HG03469 (cell line): ENCODE measurements around the gene EPHA3.

ENCODE experiments used
- ATAC-seq: cut with Tn5 transposase; IDR thresholded peaks from one replicate; pipeline ENCODE4 v1.9.1; 2021; ENCODE audit warnings: mild to moderate bottlenecking, moderate library complexity, moderate number of reproducible peaks; ENCODE audit not compliant: unreplicated experiment

The EPHA3 gene

DNA sequence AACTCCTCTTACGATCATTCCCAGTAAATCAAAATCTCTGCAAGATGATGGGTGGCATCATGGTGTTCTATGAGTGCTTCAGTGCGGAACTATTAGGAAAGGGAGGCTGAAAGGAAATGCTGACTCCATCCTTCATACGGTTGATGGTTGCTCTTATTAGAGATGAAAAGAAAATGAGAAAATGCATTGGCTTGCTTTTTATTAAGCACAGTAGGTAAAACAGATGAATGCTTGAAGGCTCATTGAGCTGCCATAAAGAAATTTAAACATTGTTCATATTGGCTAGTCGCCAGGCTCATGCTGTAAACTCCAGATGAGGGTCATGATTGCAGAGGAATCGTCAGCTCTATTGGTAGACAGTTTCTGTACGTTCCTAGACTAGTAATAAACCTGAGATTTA is 115.8 kb downstream of the EPHA3 start:
- ATAC-seq = no peak

DNA sequence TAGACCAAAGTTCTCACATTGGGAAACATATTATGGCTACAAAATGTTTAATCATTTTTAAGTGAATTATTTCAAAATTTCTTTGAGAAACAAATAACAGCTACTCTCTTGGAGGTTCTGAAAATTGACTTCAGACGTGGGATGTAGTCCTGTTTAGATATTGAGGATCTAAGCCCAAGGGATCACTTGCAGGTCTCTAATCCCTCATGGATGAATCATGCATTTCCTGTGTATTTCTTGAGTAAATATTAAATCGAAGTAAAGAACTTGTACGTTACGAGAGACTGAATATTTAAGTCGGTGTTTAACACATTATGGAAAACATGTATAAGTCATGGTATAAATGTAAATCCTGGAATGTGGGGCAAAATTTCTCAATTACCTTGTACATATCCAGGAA is 119.8 kb downstream of the EPHA3 start:
- ATAC-seq = no peak

DNA sequence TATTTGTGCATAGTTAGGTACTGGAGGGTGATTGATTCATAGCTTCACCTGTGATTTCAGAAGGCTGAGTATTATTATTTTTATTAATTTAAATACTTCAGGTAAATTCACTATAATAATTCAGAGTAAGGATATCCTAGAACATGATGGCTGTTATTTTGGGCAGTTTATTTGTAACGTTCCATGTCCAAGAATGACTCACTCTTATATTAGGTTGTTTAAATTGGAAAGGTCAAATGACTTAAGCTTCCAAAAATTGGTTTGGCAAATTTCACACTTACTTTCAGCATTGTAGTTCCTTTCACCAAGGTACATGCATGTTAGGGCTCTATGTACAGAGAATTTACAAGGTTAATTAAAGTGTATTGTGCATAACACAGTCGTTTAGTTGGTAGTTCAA is 120.2 kb downstream of the EPHA3 start:
- no peak for ATAC-seq

DNA sequence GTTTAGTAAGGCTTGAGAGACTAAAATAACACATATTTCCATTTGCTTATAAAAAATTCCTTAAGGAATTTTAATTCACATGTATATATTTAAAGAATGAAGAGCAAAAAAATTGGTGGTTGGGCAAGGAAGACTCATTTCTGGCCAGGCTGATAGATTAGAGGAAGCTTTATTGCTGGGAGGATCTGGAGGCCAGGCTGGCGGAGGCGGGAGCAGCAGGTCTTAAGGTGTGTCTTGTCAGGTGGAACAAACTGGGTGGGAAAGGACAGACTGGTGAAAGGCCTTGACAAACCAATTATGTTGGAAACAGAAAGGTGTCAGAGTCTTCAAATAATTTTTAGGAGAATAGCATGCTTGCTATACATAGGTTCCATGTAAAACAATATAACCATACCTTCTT is 124.7 kb downstream of the EPHA3 start:
- no peak for ATAC-seq

DNA sequence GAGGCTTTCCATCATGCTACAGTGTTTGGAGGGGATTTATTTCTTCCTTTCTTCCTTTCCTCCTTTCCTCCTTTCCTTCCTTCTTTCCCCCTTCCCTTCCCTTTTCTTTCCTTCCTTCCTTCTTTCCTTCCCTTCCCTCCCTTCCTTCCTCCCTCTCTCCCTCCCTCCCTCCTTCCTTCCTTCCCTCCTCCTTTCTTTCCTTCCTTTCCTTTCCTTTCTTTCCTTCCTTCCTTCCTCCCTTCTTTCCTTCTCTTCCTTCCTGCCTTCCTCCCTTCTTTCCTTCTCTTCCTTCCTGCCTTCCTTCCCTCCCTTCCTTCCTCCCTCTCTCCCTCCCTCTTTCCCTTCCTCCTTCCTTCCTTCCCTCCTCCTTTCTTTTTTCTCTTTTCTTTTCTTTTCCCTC is 127.2 kb downstream of the EPHA3 start:
- no peak for ATAC-seq

DNA sequence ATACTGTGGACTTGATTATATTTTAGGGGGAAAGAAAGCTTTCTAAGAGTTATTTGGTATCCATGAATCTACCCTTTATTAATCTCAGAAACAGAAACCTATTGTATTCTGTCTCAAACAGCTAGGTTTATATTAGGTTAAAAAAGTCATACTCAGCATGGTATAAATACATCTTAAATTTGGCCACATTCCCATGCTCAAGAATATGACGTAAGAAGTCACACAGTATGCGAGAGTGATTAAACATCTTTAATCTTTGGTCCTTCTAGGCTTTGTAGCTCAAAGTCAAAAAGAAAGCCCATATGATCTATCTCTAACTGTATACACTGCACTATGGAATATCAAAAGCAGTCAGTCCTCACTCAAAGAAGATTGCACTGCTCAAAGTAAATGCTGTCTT is 131.4 kb downstream of the EPHA3 start:
- ATAC-seq = no peak

DNA sequence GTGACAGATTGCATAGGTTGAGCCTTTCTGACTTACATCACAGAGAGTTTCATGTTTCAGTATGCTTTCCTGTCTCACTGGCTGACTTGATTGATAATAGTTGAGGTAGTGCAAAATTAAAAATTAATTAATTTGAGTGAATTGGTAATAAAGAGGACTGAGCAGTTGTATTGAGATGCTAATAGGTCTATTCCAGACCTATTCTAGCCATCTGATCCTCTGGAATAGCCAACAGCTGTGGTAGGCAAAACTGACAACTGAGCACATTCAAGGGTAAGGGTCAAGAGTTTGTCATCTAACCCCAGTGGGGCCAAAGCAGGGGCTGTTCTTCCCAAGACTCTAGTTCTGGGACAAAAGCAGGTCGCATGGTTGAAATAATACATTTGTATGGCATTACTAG is 132.4 kb downstream of the EPHA3 start:
- ATAC-seq = no peak

DNA sequence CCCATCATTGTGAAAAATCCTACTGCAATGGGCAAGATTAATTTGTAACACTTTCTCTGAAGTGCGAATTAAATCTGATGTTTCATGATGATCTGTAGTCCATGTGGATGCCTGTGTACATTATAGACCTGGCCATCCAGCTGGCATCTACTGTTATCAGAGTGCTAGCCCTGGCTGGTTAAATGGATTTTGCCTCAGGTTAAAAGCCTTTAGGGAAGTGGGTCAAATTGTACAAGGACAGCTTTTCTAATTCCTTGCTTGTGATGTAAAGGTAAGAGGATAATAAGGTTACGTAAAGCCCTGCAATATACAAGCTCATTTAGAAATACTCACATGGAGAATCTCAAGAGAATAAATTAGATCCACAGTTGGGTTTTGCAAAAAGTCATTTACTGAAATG is 138.2 kb downstream of the EPHA3 start:
- no peak for ATAC-seq

DNA sequence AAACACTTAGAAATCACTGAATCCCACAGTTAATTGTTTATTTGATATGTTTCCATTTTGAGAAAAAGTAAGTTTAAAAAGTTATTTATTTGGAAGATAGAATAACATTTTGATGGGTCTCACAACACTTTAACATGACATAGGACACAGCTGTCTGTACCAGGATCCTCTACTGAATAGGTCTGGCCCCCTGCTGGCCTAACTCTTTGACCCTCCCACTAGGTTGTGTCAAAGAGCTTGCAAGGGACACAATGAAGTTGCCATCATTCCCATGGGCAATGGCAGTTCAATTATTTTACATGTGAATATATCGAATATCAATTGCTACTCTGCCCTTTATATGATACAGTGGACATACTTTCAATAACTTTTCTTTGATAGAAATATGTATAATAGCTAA is 138.9 kb downstream of the EPHA3 start:
- no peak for ATAC-seq

DNA sequence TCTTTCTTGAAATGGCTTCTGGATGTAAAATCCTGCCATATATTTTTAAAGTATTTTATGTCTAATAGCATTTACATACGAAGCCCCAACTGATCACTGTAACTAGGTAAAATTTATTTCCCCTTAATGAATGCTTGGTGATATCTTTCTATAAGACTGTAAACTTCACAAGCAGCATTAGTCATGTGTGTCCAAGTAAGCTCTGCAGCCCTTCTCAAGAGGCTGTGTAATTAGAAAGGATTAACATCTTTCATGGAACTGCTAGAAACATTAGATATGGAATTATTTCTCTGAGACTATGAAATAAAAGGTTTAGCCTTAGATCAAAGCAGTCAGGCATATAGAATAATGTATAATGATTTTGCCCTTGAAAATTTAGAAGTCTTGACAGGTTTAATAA is 143.3 kb downstream of the EPHA3 start:
- ATAC-seq = no peak

DNA sequence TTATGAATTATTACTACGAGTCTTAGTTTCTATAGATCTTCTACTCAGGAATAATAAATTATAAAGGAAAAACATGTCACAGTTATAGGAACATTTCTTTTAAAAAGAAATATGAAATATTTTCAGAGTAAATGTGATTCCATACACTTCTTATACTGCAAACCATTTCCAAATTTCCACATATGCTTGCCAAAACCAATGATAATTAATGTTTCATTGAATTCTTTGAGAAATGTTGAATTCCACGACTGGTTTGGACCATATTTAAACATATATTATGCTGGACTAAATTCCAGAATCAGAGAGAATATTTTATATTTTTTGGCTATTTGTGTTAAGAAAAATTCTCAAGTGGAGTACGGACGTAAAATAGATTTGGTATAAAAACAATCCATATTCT is 144.6 kb downstream of the EPHA3 start:
- no peak for ATAC-seq

DNA sequence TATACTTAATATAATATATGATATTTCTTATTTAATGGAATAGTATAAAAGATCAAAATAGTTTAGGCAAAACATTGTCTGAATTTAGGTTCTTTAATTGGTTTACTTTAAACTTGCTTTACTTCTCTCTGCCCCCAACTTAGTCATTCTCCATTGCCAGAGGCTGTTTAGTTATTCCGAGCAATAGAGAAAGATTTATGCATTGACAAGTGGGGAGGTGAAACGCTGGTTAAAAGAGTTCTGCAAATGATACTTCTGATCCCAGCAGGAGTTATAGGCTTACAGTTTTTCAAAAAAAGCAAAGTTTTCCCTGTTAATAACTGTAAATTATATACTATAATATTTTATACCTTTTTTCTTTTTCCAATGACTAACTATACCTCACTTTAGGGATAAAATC is 145.4 kb downstream of the EPHA3 start:
- ATAC-seq = no peak

DNA sequence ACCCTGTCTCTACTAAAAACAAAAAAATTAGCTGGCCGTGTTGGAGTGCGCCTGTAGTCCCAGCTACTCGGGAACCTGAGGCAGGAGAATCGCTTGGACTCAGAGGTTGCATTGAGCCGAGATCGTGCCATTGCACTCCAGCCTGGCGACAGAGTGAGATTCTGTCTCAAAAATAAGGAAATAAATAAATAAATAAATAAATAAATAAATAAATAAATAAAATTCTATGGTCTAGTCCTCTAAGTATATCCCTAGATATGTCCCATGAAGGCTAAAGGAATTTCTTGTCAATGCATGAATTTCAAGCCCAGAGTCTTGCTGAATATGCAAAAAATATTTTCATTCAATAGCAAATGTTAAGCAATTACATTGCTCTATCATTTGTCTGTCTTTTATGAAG is 149.0 kb downstream of the EPHA3 start:
- ATAC-seq = no peak

DNA sequence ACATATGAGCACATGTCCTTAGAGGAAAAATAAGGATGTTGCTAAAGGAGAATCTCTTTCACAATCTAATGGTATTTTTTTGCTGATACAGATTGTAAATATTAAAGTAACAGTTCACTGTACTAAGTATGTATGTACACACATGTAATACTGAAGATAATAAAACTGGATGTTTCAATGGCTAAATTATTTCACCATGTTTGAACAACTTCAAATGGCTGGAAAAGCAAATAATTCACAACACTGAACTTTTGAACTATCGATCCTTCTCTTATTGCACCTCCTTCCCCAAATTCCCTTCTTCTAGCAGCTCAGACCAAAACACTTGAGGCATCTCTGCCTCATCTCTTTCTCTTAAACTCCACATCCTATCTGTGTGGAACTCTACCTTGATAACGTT is 149.5 kb downstream of the EPHA3 start:
- no peak for ATAC-seq

DNA sequence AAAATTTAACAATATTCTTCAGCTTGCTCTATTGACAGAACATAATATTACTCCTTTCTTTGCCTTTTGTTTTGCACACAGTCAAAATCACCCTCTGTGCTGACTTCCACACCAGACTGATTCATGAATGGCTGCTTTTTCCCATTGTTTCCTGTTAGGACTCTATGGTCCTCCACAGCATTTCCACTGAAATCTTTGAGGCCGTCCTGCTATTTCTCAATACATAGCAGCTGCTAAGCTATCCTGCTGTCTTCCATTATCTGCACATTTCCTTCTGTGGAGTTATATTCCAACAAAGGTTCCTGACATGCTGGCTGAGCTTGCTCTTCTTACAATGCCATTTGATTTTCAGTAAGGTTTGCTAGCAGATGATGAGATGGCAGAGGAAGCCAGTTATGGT is 153.3 kb downstream of the EPHA3 start:
- no peak for ATAC-seq

DNA sequence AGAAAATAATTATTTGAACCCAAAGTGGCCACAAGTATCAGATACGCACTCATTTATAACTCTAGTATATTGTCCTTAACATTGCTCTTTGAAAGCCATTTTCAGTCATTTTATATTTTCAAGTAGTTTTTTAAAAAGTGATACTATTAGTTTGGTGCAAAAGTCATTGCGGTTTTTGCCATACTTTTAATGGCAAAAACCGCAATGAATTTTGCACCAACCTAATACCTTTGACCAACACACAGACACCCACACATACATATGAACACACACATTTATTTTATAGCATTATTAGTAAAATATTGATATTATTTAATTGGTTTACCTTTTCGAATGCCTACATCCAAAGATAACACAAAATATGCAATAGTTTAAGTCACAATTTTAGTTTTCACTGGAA is 154.3 kb downstream of the EPHA3 start:
- no peak for ATAC-seq

DNA sequence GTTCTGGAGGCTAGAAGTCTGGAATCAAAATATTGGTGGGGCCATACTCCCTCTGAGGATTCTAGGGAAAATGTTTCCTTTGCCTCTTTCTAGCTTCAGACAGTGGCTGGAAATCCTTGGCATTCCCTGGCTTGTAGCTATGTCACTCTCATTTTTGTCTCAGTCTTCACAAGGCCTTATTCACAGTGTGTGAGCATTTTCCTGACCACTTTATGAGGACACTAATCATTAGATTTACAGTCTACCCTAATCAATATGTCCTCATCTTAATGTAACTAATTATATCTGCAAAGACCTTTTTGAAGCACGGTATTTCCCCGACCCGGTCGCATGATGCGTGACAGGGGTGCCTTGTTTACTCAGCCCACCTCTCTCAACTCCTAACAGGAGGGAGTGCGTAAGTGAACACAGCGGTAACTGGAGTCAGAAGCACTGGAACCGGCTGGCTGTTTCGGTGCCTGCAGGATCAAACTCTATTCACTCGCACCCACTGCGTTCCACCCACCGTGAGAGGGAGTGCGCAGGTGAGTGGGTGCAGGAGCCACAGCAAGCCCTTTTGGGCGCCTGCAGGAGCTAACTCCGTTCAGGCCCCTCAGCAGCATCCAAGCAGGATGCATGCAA is 155.0 kb downstream of the EPHA3 start:
- ATAC-seq = no peak

DNA sequence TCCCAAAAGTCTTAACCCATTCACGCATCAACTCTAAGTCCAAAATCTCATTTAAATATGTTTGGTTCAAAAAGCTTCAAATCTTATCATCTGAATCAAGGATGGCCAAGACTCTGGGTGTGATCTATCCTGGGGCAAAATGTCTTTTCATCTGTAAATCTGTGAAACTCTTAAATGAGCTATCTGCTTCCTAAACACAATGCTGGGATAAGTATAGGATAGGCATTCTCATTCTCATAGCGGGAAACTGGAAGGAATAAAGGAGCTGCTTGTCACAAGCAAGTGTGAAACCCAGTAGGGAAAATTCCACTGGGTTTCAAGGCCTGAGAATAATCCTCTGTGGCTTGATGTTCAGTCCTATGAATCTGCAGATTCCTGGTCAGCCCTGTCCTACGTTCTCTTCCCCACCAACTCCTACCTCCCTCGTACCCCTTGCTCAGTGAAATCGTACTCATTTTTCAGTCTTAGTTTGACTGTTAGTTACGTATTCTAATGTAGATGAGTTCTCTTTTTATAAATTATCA is 156.7 kb downstream of the EPHA3 start:
- ATAC-seq = no peak

DNA sequence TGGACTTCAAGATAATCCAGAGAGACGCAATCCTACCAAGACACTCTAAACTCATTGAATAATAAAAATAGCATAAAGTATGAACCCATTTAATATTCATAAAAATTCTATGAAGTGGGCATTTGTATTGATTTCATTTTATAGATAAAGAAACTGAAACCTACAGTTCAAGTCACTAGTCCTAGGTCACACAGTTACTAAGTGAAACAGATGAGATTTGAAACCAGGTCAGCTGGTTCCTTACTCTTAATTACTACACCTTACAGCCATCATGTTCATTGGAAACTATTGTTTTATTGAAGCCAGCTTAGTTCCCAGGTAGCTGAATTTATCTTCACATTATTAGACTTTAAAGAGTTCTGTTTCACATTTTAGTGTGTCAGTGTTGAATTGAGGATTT is 158.7 kb downstream of the EPHA3 start:
- ATAC-seq = no peak

DNA sequence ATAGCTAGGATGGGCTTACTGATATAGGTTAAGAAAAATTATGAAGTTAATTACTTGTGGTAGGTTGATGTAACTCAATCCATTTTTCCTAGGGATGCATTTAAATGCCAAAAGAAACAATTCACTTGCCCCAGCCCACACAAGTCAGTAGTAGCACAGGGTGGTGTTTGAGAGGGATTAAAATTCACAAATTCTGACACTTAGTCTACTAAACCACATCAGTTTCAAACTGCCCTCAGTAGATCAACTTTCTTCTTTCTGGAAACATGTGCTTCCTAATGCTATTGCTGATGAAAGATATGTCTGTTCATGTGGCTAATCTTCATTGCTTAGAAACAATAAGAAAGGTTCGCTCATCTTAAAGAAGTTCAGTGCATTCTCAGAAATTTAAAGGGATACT is 160.6 kb downstream of the EPHA3 start:
- no peak for ATAC-seq

DNA sequence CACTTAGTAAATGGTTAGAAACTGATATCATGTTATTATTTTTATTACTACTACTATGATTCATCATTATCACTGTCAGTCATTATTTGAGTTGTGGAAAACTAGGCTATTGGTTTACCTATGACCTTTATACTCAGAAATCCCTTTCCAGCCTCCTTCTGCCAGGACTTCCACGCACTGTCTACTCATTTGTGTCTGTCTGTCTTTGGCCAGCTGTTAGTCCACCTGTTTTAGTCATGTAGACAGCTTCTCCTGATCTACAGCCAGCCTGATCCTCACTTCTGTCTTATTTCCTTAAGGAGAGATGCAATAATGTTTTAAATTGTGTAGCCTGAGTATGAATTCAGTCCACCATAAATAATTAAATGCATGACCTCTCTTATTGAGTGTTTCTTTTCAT is 162.8 kb downstream of the EPHA3 start:
- ATAC-seq = no peak

DNA sequence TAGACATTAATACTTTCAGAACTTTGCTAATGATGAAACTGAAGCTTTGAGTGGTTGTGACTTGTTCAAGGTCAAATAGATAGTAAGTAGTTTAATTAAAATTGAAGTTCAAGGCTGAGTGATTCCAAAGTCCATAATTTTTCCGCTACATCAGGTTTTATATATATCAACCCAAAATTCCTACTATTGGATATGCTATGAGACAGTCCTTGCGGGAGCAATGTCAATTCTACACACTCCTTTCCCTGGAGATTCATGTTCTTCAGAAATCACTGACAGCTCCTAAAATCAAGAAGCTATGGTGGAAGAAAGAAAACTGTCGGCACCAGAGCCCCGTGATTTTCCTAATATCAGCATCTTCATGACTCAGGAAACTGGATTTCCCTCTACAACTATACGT is 167.6 kb downstream of the EPHA3 start:
- no peak for ATAC-seq

DNA sequence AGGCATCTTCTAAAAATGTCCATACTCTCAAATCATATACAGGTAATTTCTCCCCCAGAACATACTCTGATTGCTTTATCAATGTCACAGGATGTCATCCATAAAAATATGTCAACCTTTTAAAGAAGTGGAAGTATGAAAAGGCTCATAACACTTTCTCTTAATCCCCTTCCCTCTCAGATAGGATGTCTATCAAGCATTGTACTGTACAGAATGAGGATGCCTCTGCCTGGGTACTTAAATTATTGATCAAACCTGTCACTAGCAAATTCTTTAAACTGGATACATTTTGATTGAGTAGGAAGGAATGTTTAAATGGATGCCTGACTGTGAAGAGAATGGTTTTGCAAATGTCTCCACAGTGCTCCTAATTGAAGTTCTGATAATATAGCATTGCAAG is 168.7 kb downstream of the EPHA3 start:
- no peak for ATAC-seq
